GM18873 (cell line): Measurements from ENCODE around the gene ZIC1.
A peak's percentile ranks its signal among the peaks of the same experiment; 100 is the strongest.

ENCODE experiments used
- ATAC-seq: cut with Tn5 transposase; IDR thresholded peaks from one replicate; pipeline ENCODE4 v1.9.1; 2021; ENCODE audit warnings: mild to moderate bottlenecking, moderate library complexity, moderate number of reproducible peaks; ENCODE audit not compliant: unreplicated experiment, low FRiP score

Gene ZIC1

GRCh38 chr3:147409143-147410115, at the start of gene ZIC1:
Gene ZIC1 (plus strand): TSS chr3:147409365. CDS start chr3:147410113, 748 bp downstream.
- ATAC-seq = no peak

- no peak for ATAC-seq
Observed at GRCh38 chr3:147360051-147360439, 49.1 kb upstream of the ZIC1 start.

DNA sequence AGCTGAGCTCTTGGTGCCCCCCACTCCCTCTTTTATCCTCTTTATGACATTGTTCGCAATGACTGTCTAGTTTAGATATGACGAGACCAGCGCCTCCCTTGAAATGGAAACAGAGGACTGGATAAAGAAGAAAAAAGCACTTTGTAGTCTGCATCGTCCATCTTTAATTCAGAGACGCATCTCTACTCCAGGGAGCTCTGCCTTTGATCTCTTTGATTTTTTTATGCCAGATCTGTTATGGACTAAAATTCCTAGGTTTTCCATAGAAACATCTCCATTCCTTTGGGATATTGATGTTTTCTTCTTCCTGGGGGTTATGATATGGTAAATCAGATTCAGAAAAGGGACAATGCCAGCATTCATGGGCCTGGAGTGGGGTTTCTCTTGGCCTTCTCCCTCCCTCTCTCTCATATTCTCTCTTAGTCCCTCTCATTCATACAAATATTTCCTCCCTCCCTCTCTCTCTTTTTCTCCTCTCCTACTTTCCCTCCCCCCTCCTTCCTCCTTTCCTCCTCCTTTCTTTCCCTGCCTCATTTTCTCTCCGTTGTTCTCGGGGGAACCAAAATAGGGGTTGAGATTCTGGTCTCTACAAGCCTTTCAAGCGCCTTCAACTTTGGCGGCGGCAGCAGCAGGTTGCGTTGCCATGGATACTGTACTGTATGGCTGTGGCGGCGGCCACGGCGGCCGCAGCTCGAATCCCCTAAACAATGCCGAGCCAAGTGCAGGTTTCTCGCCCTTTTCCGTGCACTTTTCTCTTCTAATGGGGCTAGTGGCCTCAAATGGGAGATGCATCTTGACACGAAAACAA, 48.3 kb upstream of the ZIC1 start:
- ATAC-seq = no peak

DNA sequence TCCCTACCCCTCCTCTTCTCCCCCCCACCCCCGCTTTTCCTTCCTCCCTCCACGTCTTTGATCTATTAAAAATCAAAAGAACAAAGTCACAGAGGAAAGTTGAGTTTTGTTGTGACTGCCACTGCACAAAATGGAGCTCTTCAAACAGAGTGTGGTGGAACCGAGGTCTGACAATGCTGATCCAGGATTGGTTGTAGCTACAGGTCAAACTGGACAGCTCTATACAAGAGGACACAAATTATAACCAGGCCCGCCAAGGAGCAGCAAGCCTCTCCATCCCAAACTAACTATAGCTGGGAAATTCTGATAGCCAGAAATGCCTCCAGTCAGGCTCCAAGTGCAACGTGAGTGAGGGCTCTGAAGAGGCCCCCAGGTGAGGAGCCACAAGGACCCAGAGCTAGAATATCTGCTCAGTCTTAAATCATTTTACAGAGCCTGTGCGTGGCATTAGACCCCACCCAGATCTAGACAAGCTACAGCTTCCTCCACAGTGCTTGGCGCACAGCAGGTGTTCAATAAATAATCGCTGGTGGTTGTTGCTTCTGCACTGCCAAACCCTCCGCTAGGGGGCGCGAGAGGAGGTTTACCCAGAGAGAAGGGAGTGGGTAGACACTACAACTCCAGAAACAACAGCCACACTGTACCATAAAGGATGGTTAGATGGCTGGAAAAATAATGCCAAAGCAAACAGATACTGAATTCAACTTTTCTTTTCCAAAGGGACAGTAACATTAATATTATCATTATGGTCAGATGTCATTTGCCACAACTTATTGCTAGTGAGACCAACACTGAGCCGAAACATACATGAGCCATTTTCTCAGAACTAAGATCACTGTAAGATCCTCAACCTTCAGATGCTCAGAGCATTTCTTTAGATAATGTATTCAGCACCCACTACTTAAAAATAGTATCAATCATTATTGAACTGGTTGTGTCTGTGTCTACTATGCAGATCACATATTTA, 47.4 kb upstream of the ZIC1 start:
- ATAC-seq = peak; percentile 64

DNA sequence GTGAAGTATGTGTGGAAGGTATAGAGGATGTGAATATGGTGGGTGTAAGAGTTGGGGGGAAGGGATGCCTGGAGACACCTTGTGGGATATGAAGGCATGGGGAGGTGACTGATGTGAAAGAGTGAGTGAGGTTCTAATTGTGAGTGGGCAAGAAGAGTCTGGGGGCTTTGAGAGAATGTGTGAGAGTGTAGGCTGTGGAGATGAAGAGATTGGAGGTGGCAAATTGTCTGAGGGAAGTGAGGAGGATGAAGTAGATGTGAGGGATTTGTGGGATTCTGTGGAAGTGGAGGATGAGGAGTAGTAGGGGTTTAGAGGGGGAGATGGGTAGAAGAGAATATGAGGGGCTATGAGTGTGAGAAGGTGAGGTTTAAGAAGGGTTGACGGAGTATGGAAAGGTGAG, 44.4 kb upstream of the ZIC1 start:
- ATAC-seq = no peak

DNA sequence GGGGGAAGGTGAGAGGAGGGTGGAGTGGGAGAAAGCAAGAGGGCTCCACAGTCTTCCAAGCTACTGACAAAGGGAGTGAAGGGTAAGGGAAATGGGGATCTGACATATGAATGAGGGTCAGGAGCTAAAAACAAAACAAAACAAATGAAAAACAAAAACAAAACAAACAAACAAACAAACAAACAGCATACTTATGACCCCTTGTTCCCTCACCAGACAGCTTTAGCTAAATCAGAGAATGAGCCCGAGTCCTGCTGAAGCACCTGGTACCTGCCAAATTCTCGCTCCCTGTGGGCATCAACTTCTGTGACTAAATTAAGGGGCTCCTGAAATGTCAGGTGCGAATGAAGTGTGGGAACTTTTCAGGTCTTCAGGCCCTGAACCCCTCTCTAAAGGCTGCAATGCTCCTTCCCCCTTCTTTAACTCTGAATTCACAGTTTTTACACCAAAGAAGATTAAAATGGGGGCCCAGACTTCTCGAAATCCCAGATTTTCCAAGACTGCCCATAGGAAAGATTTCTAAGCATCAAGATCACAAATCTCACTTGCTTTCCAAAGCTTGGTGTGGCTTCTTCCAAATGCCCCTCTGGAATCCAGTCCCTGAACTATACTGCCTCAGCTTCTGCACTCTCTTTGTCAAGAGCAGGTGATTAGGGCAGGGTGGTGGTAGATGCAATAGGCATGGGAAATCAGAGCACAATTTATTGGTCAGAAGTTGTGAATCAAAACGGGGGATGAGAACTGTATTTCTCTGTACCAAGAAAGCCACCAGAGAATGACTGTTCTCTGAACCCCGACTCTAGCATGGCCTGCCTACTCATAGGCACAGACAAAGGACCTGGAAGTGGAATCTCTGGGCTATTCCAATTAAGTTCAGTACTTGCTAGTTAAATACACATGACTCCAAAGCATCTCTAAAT, 43.7 kb upstream of the ZIC1 start:
- ATAC-seq = no peak

GRCh38 chr3:147367676-147368075, 41.5 kb upstream of the ZIC1 start:
- ATAC-seq = no peak

DNA sequence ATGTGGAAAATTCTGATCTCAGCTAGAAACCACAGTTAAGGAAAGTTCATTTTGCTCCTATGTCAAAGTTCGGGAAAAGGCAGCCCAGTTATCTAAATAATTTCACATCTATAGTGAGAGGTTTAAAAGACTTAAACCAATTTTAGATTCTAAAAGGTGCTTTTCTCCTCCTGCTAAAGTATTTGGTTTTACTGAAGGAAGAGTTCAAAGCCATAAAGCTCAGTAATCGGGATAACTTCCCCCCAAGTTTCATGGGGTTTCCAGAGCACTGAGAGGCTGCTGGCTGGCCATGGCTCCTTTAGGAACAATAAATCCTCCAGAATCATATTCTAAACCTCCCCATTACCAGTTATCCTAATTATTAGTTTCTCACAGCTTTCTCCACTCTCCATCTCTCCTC, 41.0 kb upstream of the ZIC1 start:
- no peak for ATAC-seq

- ATAC-seq = no peak
Observed at GRCh38 chr3:147368561-147369221, 40.5 kb upstream of the ZIC1 start.

- ATAC-seq = no peak
Observed at GRCh38 chr3:147369231-147369630, 39.9 kb upstream of the ZIC1 start.

DNA sequence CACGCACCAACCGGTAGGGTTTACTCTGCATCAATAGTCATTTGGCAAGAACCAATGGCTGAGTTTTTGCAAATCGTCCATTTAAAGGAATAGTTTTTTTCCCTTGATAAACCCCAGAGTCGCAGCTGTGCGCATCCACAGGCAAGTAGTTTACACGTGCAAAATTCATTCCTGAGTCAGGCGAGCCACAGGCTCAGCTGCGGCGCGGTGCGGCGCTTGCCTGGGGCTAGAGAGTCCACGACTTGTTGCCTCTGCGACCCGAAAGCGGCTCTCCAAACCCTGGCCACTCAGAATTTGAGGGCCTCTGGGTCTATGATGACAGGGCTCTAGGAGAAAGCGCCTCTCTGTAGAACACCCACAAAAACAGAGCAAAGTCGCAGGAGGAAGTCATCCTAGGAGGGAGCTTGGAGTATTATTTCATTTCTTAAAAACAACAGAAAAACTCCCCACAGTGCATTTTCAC, 39.5 kb upstream of the ZIC1 start:
- no peak for ATAC-seq

- ATAC-seq = no peak
Observed at GRCh38 chr3:147370349-147370748, 38.8 kb upstream of the ZIC1 start.

- ATAC-seq = no peak
Observed at GRCh38 chr3:147371140-147371539, 38.0 kb upstream of the ZIC1 start.

DNA sequence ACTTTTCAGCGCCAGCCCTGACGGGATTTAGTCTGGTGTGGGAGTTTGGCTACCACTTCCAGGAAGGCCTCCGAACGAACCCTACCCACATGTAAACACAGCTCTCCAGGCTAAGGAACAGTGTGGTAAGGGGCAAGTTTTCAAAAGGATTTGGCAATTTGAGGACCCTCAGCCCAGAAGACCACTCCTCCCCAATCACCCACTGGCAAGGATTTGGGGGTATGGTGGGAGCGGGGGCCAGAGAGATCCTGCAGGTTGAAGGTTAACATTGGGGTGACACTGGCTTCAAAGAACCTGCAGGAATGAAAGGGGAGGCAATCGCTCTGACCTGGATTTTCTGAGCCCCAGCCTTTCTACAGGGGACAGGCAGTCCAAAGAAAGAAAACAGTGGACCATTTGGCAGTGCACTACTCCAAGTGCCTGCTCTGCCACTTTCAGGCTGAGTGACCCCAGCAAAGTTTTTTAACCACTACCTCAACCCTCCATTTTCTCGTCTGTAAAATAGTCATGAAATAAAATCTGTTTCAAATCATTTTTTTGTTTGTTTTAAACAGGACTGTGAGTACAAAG, 37.3 kb upstream of the ZIC1 start:
- ATAC-seq = no peak

DNA sequence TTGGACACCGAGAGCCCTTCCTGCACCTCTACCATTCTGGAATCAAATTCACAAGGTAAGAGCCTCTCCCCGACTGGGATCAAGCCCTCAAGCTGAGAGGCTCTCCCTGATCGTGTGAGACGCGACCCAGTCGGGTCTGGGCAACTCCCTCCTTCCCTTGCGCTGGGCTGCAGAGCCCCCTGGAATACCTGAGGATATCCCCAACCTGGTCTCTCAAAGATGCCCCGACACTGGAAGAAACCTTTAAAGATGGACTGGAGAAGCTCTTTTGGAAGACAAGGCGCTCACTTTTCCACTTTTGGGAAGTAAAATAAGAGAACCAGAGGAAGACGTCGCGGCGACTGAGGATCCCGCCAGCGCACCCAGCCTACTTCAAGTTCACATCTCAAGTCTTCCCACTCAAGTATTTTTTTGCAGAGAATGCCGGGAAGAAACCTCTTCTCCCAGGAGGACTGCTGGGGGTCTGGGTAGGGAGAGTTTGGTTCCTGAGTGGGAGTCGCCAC, 36.6 kb upstream of the ZIC1 start:
- no peak for ATAC-seq

- ATAC-seq = no peak
Observed at GRCh38 chr3:147373301-147373700, 35.9 kb upstream of the ZIC1 start.

DNA sequence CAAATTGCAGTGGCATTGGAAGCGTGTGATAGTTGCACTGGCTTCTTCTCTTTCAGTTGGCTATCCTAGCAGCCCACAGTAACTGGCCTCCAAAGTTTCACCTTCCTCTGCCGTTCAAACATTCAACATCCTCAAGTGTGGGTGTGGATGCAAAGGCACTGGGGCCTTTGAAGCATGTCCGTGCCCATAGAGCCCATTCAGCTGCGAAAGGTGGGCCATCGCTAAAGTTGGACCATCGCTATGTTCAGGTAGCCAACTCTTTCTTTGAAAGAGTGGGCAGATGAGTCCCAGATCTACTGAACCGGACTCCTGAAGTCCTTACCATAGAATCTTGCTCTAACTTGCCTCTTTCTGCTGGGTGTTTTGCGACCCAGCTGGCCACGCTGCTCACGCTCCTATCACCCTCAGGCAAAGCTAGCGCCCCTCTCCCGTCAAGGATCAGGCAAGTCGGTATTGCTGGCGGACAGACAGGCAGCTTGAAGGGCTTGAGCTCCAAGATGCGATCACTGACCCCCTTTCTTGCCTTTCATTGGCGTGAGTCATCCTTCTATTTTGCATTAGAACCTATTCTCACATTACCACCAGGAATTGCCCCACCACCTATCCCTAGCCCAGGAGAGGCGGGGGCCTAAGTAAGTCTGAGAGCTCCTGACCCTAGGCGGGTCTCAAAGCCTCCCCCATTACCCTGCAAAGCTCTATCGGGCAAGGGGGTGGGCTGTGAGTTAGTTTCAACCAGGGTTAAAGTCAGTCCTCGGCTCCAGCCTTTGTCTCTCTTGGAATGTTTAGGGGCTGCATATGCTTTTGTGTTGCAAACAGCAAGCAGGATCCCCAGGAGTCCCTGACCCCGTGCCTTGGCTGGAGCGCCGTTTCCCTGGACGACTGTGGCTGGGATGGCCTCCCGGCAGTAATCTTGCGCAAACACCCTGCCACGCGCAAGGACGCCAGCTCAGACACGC, 31.5 kb upstream of the ZIC1 start:
- no peak for ATAC-seq
